MG63 (cell line): ENCODE data around the gene KCNJ9. TPM values are rescaled to one million over a fixed set of nuclear protein-coding genes. Genes with fewer than 3 reads are reported as not detected.

Experiments
- DNase-seq: peaks from one replicate; pipeline ENCODE4 v3.0.0-alpha.2; 2020
- H3K27me3 ChIP-seq: fragments of 250-450 bp; sonication (Bioruptor Pico); 2 replicates; pipeline ENCODE4 v1.5.1; 2020; ENCODE audit warnings: mild to moderate bottlenecking, moderate library complexity
- H3K36me3 ChIP-seq: fragments of 250-450 bp; sonication (Bioruptor Pico); 2 replicates; pipeline ENCODE4 v1.5.1; 2020; ENCODE audit warnings: mild to moderate bottlenecking, moderate library complexity
- H3K4me3 ChIP-seq: fragments of 250-450 bp; sonication (Bioruptor Pico); 2 replicates; pipeline ENCODE4 v1.5.1; 2020; ENCODE audit warnings: mild to moderate bottlenecking, moderate library complexity
- H3K9me3 ChIP-seq: fragments of 250-450 bp; sonication (Bioruptor Pico); 2 replicates; pipeline ENCODE4 v1.5.1; 2020; ENCODE audit warnings: mild to moderate bottlenecking, moderate library complexity
- total RNA-seq: library from RNA; depleted of rRNA; stranded (reverse); fragments of >200 nt; shearing (Covaris generic); gene quantifications from 2 replicates; pipeline ENCODE4 v1.2.3, GENCODE V29; 2014; ENCODE audit warnings: low replicate concordance

The KCNJ9 gene
- total RNA-seq, 1 experiment from 2014 or later = not detected

- no peak for DNase-seq
- Histone ChIP-seq H3K9me3 (no peaks in the 10 kb centered on the region), H3K4me3 (no peak overlapping the region), H3K36me3 (no peaks in the 10 kb centered on the region), H3K27me3 (peaks cover 10% of the 10 kb centered on the region; the same call in 1 of the 2 replicates)
Measured at GRCh38 chr1:160061369-160062229, 19.7 kb upstream of the KCNJ9 start.

- no peaks in the 10 kb centered on the region for H3K36me3 ChIP-seq
- DNase-seq = no peak
- H3K27me3 ChIP-seq = peaks cover 8% of the 10 kb centered on the region; the same call in 1 of the 2 replicates
- no peak overlapping the region for H3K4me3 ChIP-seq
- no peaks in the 10 kb centered on the region for H3K9me3 ChIP-seq
Measured at GRCh38 chr1:160062230-160062532, 19.2 kb upstream of the KCNJ9 start.

GRCh38 chr1:160063176-160063575 is 18.2 kb upstream of the KCNJ9 start:
- H3K27me3 ChIP-seq = peaks cover 4% of the 10 kb centered on the region; the same call in 1 of the 2 replicates
- H3K9me3 ChIP-seq = no peaks in the 10 kb centered on the region
- no peak for DNase-seq
- H3K4me3 ChIP-seq = no peak overlapping the region
- H3K36me3 ChIP-seq = no peaks in the 10 kb centered on the region

GRCh38 chr1:160064164-160064563 is 17.2 kb upstream of the KCNJ9 start:
- Histone ChIP-seq H3K9me3 (no peaks in the 10 kb centered on the region), H3K4me3 (no peak overlapping the region), H3K27me3 (peaks cover 4% of the 10 kb centered on the region; the same call in 1 of the 2 replicates), H3K36me3 (no peaks in the 10 kb centered on the region)
- DNase-seq = no peak

GRCh38 chr1:160064746-160065145 is 16.6 kb upstream of the KCNJ9 start:
- Histone ChIP-seq H3K27me3 (peaks cover 5% of the 10 kb centered on the region), H3K4me3 (no peak overlapping the region), H3K36me3 (no peaks in the 10 kb centered on the region), H3K9me3 (no peaks in the 10 kb centered on the region)
- no peak for DNase-seq

GRCh38 chr1:160066829-160067745 is 14.3 kb upstream of the KCNJ9 start:
- Histone ChIP-seq H3K9me3 (no peaks in the 10 kb centered on the region), H3K4me3 (no peak overlapping the region), H3K27me3 (peaks cover 4% of the 10 kb centered on the region), H3K36me3 (no peaks in the 10 kb centered on the region)
- no peak for DNase-seq

GRCh38 chr1:160068225-160068624 is 13.1 kb upstream of the KCNJ9 start:
- no peaks in the 10 kb centered on the region for H3K9me3 ChIP-seq
- DNase-seq = no peak
- no peaks in the 10 kb centered on the region for H3K36me3 ChIP-seq
- H3K27me3 ChIP-seq = peaks cover 4% of the 10 kb centered on the region
- H3K4me3 ChIP-seq = no peak overlapping the region

- no peaks in the 10 kb centered on the region for H3K36me3 ChIP-seq
- peak within 1 kb of the TSS; percentile 41 for H3K4me3 ChIP-seq
- peaks cover 4% of the 10 kb centered on the region for H3K27me3 ChIP-seq
- no peaks in the 10 kb centered on the region for H3K9me3 ChIP-seq
- DNase-seq = no peak
Measured at GRCh38 chr1:160069460-160070231, 11.7 kb upstream of the KCNJ9 start, which contains the start of gene KCNJ10. KCNJ10 (minus strand) TSS chr1:160070160; CDS start chr1:160042532, 27,628 bp downstream.

GRCh38 chr1:160070243-160071163 is 10.8 kb upstream of the KCNJ9 start:
- DNase-seq = peak; percentile 73
- H3K36me3 ChIP-seq = no peaks in the 10 kb centered on the region
- H3K9me3 ChIP-seq = no peaks in the 10 kb centered on the region
- peak overlapping the region; percentile 41 for H3K4me3 ChIP-seq
- peaks cover 4% of the 10 kb centered on the region for H3K27me3 ChIP-seq

GRCh38 chr1:160071289-160071688 is 10.0 kb upstream of the KCNJ9 start:
- Histone ChIP-seq H3K36me3 (no peaks in the 10 kb centered on the region), H3K9me3 (no peaks in the 10 kb centered on the region), H3K27me3 (peaks cover 4% of the 10 kb centered on the region), H3K4me3 (no peak overlapping the region)
- no peak for DNase-seq

- Histone ChIP-seq H3K4me3 (no peak overlapping the region), H3K27me3 (peaks cover 11% of the 10 kb centered on the region), H3K36me3 (no peaks in the 10 kb centered on the region), H3K9me3 (no peaks in the 10 kb centered on the region)
- DNase-seq = no peak
Measured at GRCh38 chr1:160074865-160075264, 6.5 kb upstream of the KCNJ9 start.

GRCh38 chr1:160075836-160076235 is 5.5 kb upstream of the KCNJ9 start:
- DNase-seq = no peak
- no peaks in the 10 kb centered on the region for H3K36me3 ChIP-seq
- peaks cover 20% of the 10 kb centered on the region for H3K27me3 ChIP-seq
- no peaks in the 10 kb centered on the region for H3K9me3 ChIP-seq
- no peak overlapping the region for H3K4me3 ChIP-seq

- no peaks in the 10 kb centered on the region for H3K36me3 ChIP-seq
- no peaks in the 10 kb centered on the region for H3K9me3 ChIP-seq
- peak; percentile 33 for DNase-seq
- no peak overlapping the region for H3K4me3 ChIP-seq
- peaks cover 25% of the 10 kb centered on the region for H3K27me3 ChIP-seq
Measured at GRCh38 chr1:160076295-160076694, 5.0 kb upstream of the KCNJ9 start.

- no peak for DNase-seq
- Histone ChIP-seq H3K27me3 (peaks cover 34% of the 10 kb centered on the region), H3K4me3 (no peak overlapping the region), H3K9me3 (no peaks in the 10 kb centered on the region), H3K36me3 (no peaks in the 10 kb centered on the region)
Measured at GRCh38 chr1:160077486-160077885, 3.9 kb upstream of the KCNJ9 start.

- DNase-seq = peak; percentile 41
Measured at GRCh38 chr1:160078512-160079195, 2.7 kb upstream of the KCNJ9 start.

More at GRCh38 chr1:160078512-160079195, 2.7 kb upstream of the KCNJ9 start:
- H3K27me3 ChIP-seq = peaks cover 40% of the 10 kb centered on the region
- H3K36me3 ChIP-seq = no peaks in the 10 kb centered on the region
- H3K9me3 ChIP-seq = no peaks in the 10 kb centered on the region
- H3K4me3 ChIP-seq = no peak overlapping the region
